ENCODE data around the gene ALS2.
"Not testable (repeated sequence)": the region's sequence is repeated elsewhere in the genome, so short reads cannot be mapped to it uniquely, and the experiment has no call there.

ALS2 gene

GRCh38 chr2:201793631-201794030 is 12.9 kb upstream of the ALS2 start:
- no peak for DNase-seq (ENCODE audit: low read depth)

GRCh38 chr2:201790989-201791388 is 10.3 kb upstream of the ALS2 start:
- DNase-seq (ENCODE audit: low read depth), result no peak

GRCh38 chr2:201790291-201790690 is 9.6 kb upstream of the ALS2 start:
- no peak for DNase-seq (ENCODE audit: low read depth)

GRCh38 chr2:201789395-201789794 is 8.7 kb upstream of the ALS2 start:
- DNase-seq (ENCODE audit: low read depth), result no peak

- DNase-seq (ENCODE audit: low read depth), result no peak
Observed at GRCh38 chr2:201788371-201788770, 7.6 kb upstream of the ALS2 start.

GRCh38 chr2:201786471-201786870 is 5.7 kb upstream of the ALS2 start:
- no peak for DNase-seq (ENCODE audit: low read depth)

- DNase-seq (ENCODE audit: low read depth), result no peak
Observed at GRCh38 chr2:201785135-201785534, 4.4 kb upstream of the ALS2 start.

- DNase-seq (ENCODE audit: low read depth), result no peak
Observed at GRCh38 chr2:201784563-201784962, 3.8 kb upstream of the ALS2 start.

GRCh38 chr2:201781557-201782051 is 871 bp upstream of the ALS2 start:
- DNase-seq (ENCODE audit: low read depth), result no peak

GRCh38 chr2:201779901-201780673 is 646 bp downstream of the ALS2 start:
- no peak for DNase-seq (ENCODE audit: low read depth)

- DNase-seq (ENCODE audit: low read depth), result no peak
Observed at GRCh38 chr2:201777869-201778268, 2.9 kb downstream of the ALS2 start.

GRCh38 chr2:201777043-201777442 is 3.7 kb downstream of the ALS2 start:
- no peak for DNase-seq (ENCODE audit: low read depth)

GRCh38 chr2:201775326-201775725 is 5.4 kb downstream of the ALS2 start:
- DNase-seq (ENCODE audit: low read depth), result no peak

GRCh38 chr2:201774546-201774945 is 6.2 kb downstream of the ALS2 start:
- no peak for DNase-seq (ENCODE audit: low read depth)

- no peak for DNase-seq (ENCODE audit: low read depth)
Observed at GRCh38 chr2:201773990-201774389, 6.7 kb downstream of the ALS2 start.

GRCh38 chr2:201769666-201770373 is 10.9 kb downstream of the ALS2 start:
- DNase-seq (ENCODE audit: low read depth), result no peak

- peak; percentile 14 for DNase-seq (ENCODE audit: low read depth)
Observed at GRCh38 chr2:201768918-201769317, 11.8 kb downstream of the ALS2 start.

GRCh38 chr2:201765799-201766198 is 14.9 kb downstream of the ALS2 start:
- no peak for DNase-seq (ENCODE audit: low read depth)

GRCh38 chr2:201764469-201764868 is 16.3 kb downstream of the ALS2 start:
- DNase-seq (ENCODE audit: low read depth), result not testable (repeated sequence)

- DNase-seq (ENCODE audit: low read depth), result no peak
Observed at GRCh38 chr2:201761101-201761500, 19.6 kb downstream of the ALS2 start.

GRCh38 chr2:201759567-201759966 is 21.2 kb downstream of the ALS2 start:
- no peak for DNase-seq (ENCODE audit: low read depth)

- no peak for DNase-seq (ENCODE audit: low read depth)
Observed at GRCh38 chr2:201758873-201759272, 21.9 kb downstream of the ALS2 start.

GRCh38 chr2:201758234-201758633 is 22.5 kb downstream of the ALS2 start:
- DNase-seq (ENCODE audit: low read depth), result no peak
